GM12878 (cell line): ENCODE data around the gene ZNF813.

Experiments used
- BACH1 ChIP-seq: fragments of 450-650 bp; IDR thresholded peaks from 2 replicates; pipeline ENCODE4 v1.6.1; 2017; ENCODE audit warnings: mild to moderate bottlenecking, borderline replicate concordance
- CTCF ChIP-seq, 3 experiments: IDR thresholded peaks in 2 of 3; conservative IDR thresholded peaks in 1 of 3; 2 replicates each; pipeline ENCODE4 v1.5.1; 2011; ENCODE audit warnings: low read depth in 3 of 3, low read length in 3 of 3, mild to moderate bottlenecking in 3 of 3, control low read depth in 2 of 3, moderate library complexity in 2 of 3, inconsistent platforms in 1 of 3, mixed read lengths in 1 of 3; ENCODE audit not compliant: control insufficient read depth in 2 of 3, insufficient read depth in 1 of 3; ENCODE audit errors: extremely low read depth in 1 of 3
- MEF2A ChIP-seq: IDR thresholded peaks from 2 replicates; pipeline ENCODE4 v1.6.1; 2011; ENCODE audit warnings: low read depth, mild to moderate bottlenecking, low read length, moderate library complexity; ENCODE audit not compliant: insufficient read depth
- REST ChIP-seq: IDR thresholded peaks from 2 replicates; pipeline ENCODE4 v1.6.1; 2012; ENCODE audit warnings: mild to moderate bottlenecking, low read depth, low read length
- SP1 ChIP-seq: IDR thresholded peaks from one replicate; pipeline ENCODE4 v1.6.1; 2011; ENCODE audit warnings: low read depth, low read length
- ZNF687 ChIP-seq: fragments of 450-650 bp; IDR thresholded peaks from 2 replicates; pipeline ENCODE4 v1.6.1; 2017; ENCODE audit warnings: mild to moderate bottlenecking, moderate library complexity

- no peak for TF ChIP-seq BACH1
- no peak for TF ChIP-seq CTCF (IDR thresholded peaks at IDR 0.05 in 2 of 3, conservative IDR thresholded peaks at IDR 0.05 in 1 of 3; ENCODE audit: control insufficient read depth in 2 of 3, extremely low read depth in 1 of 3, insufficient read depth in 1 of 3, low read depth in 3 of 3, low read length in 3 of 3)
- no peak for TF ChIP-seq MEF2A
- TF ChIP-seq SP1 = no peak
- TF ChIP-seq REST = no peak
- no peak for TF ChIP-seq ZNF687
Observed at GRCh38 chr19:53504885-53505284, 37.4 kb downstream of the ZNF813 start.
